Activated T-helper 17 cell treated with anti-CD3 and anti-CD28 coated beads, Interleukin-2, amount 50 U/mL, for 72 hours (primary cell): ENCODE results near the gene CFAP46. TPM values are rescaled to one million over a fixed set of nuclear protein-coding genes. Genes with fewer than 3 reads are reported as not detected.

Experiments used
- ATAC-seq: fragments of 150-1000 bp; cut with Tn5 transposase; replicated peaks from 2 replicates; pipeline ENCODE4 v1.10.0; 2021; ENCODE audit warnings: mild to moderate bottlenecking, moderate library complexity
- H3K27ac Mint-ChIP-seq: one replicate; pipeline ENCODE4 v1.8.0; 2022; ENCODE audit warnings: mixed read lengths
- H3K27me3 Mint-ChIP-seq: one replicate; pipeline ENCODE4 v1.8.0; 2022; ENCODE audit warnings: mixed read lengths
- H3K36me3 Mint-ChIP-seq: one replicate; pipeline ENCODE4 v1.8.0; 2022; ENCODE audit warnings: low read depth, mild to moderate bottlenecking, mixed read lengths
- H3K4me1 Mint-ChIP-seq: one replicate; pipeline ENCODE4 v1.8.0; 2022; ENCODE audit warnings: mixed read lengths
- H3K4me3 Mint-ChIP-seq: one replicate; pipeline ENCODE4 v1.8.0; 2022; ENCODE audit warnings: mild to moderate bottlenecking, mixed read lengths
- H3K9me3 Mint-ChIP-seq: one replicate; pipeline ENCODE4 v1.8.0; 2022; ENCODE audit warnings: mixed read lengths
- total RNA-seq, 2 donors: library from RNA; stranded (reverse); gene quantifications; one replicate each; pipeline ENCODE4 v1.2.3, GENCODE V29; 2022

CFAP46 gene
- total RNA-seq, 2 donors from 2014 or later, result not detected

GRCh38 chr10:132915411-132915810, 27.0 kb downstream of the CFAP46 start:
- Mint-ChIP-seq H3K9me3 (no peaks in the 10 kb centered on the region), H3K36me3 (no peaks in the 10 kb centered on the region), H3K27me3 (peaks cover 8% of the 10 kb centered on the region), H3K4me1 (no peaks in the 10 kb centered on the region), H3K4me3 (no peak overlapping the region), H3K27ac (no peak overlapping the region)
- no peak for ATAC-seq

GRCh38 chr10:132914732-132915131, 27.6 kb downstream of the CFAP46 start:
- Mint-ChIP-seq H3K4me1 (no peaks in the 10 kb centered on the region), H3K36me3 (no peaks in the 10 kb centered on the region), H3K4me3 (no peak overlapping the region), H3K27ac (no peak overlapping the region), H3K27me3 (peaks cover 8% of the 10 kb centered on the region), H3K9me3 (no peaks in the 10 kb centered on the region)
- no peak for ATAC-seq

GRCh38 chr10:132913559-132914115, 28.7 kb downstream of the CFAP46 start:
- Mint-ChIP-seq H3K36me3 (no peaks in the 10 kb centered on the region), H3K27ac (no peak overlapping the region), H3K4me3 (no peak overlapping the region), H3K9me3 (no peaks in the 10 kb centered on the region), H3K4me1 (no peaks in the 10 kb centered on the region), H3K27me3 (peaks cover 8% of the 10 kb centered on the region)
- ATAC-seq, result no peak

GRCh38 chr10:132912713-132913558, 29.4 kb downstream of the CFAP46 start:
- no peak for ATAC-seq
- no peaks in the 10 kb centered on the region for H3K36me3 Mint-ChIP-seq
- H3K4me3 Mint-ChIP-seq, result no peak overlapping the region
- no peaks in the 10 kb centered on the region for H3K4me1 Mint-ChIP-seq
- H3K27ac Mint-ChIP-seq, result peak overlapping the region; percentile 21
- H3K9me3 Mint-ChIP-seq, result no peaks in the 10 kb centered on the region
- peaks cover 8% of the 10 kb centered on the region for H3K27me3 Mint-ChIP-seq

- Mint-ChIP-seq H3K27ac (peak overlapping the region; percentile 21), H3K36me3 (no peaks in the 10 kb centered on the region), H3K27me3 (peaks cover 8% of the 10 kb centered on the region), H3K9me3 (no peaks in the 10 kb centered on the region), H3K4me3 (no peak overlapping the region), H3K4me1 (no peaks in the 10 kb centered on the region)
- ATAC-seq, result no peak
Observed at GRCh38 chr10:132912225-132912712, 30.1 kb downstream of the CFAP46 start.

- Mint-ChIP-seq H3K36me3 (no peaks in the 10 kb centered on the region), H3K27me3 (peaks cover 8% of the 10 kb centered on the region), H3K9me3 (no peaks in the 10 kb centered on the region), H3K4me3 (no peak overlapping the region), H3K27ac (no peak overlapping the region), H3K4me1 (no peaks in the 10 kb centered on the region)
- ATAC-seq, result no peak
Observed at GRCh38 chr10:132911786-132912097, 30.6 kb downstream of the CFAP46 start.

GRCh38 chr10:132910901-132911785, 31.2 kb downstream of the CFAP46 start:
- H3K36me3 Mint-ChIP-seq, result no peaks in the 10 kb centered on the region
- ATAC-seq, result peak; percentile 62
- no peaks in the 10 kb centered on the region for H3K9me3 Mint-ChIP-seq
- H3K4me3 Mint-ChIP-seq, result no peak overlapping the region
- no peaks in the 10 kb centered on the region for H3K4me1 Mint-ChIP-seq
- H3K27me3 Mint-ChIP-seq, result peaks cover 8% of the 10 kb centered on the region
- no peak overlapping the region for H3K27ac Mint-ChIP-seq

GRCh38 chr10:132910186-132910880, 32.0 kb downstream of the CFAP46 start:
- no peak overlapping the region for H3K4me3 Mint-ChIP-seq
- H3K27ac Mint-ChIP-seq, result no peak overlapping the region
- no peaks in the 10 kb centered on the region for H3K36me3 Mint-ChIP-seq
- H3K9me3 Mint-ChIP-seq, result no peaks in the 10 kb centered on the region
- no peak for ATAC-seq
- H3K27me3 Mint-ChIP-seq, result peaks cover 8% of the 10 kb centered on the region
- H3K4me1 Mint-ChIP-seq, result no peaks in the 10 kb centered on the region

- Mint-ChIP-seq H3K27me3 (peaks cover 14% of the 10 kb centered on the region), H3K9me3 (no peaks in the 10 kb centered on the region), H3K4me3 (no peak overlapping the region), H3K4me1 (peaks cover 7% of the 10 kb centered on the region), H3K36me3 (no peaks in the 10 kb centered on the region), H3K27ac (no peak overlapping the region)
- ATAC-seq, result no peak
Observed at GRCh38 chr10:132909491-132910071, 32.8 kb downstream of the CFAP46 start.

GRCh38 chr10:132908621-132909295, 33.6 kb downstream of the CFAP46 start:
- H3K27me3 Mint-ChIP-seq, result peaks cover 15% of the 10 kb centered on the region
- no peak for ATAC-seq

GRCh38 chr10:132907821-132908620, 34.3 kb downstream of the CFAP46 start:
- Mint-ChIP-seq H3K27me3 (peaks cover 15% of the 10 kb centered on the region), H3K4me3 (no peak overlapping the region), H3K4me1 (peaks cover 9% of the 10 kb centered on the region), H3K27ac (no peak overlapping the region), H3K9me3 (no peaks in the 10 kb centered on the region), H3K36me3 (no peaks in the 10 kb centered on the region)
- no peak for ATAC-seq

More at GRCh38 chr10:132908621-132909295, 33.6 kb downstream of the CFAP46 start:
- H3K4me3 Mint-ChIP-seq, result no peak overlapping the region
- H3K9me3 Mint-ChIP-seq, result no peaks in the 10 kb centered on the region
- H3K36me3 Mint-ChIP-seq, result no peaks in the 10 kb centered on the region
- H3K27ac Mint-ChIP-seq, result no peak overlapping the region
- peaks cover 9% of the 10 kb centered on the region for H3K4me1 Mint-ChIP-seq

GRCh38 chr10:132906836-132907235, 35.5 kb downstream of the CFAP46 start:
- Mint-ChIP-seq H3K4me1 (peaks cover 9% of the 10 kb centered on the region), H3K4me3 (no peak overlapping the region), H3K27me3 (peaks cover 15% of the 10 kb centered on the region), H3K36me3 (no peaks in the 10 kb centered on the region), H3K27ac (no peak overlapping the region), H3K9me3 (no peaks in the 10 kb centered on the region)
- ATAC-seq, result no peak

- H3K9me3 Mint-ChIP-seq, result no peaks in the 10 kb centered on the region
- H3K27me3 Mint-ChIP-seq, result peaks cover 20% of the 10 kb centered on the region
- no peak for ATAC-seq
- H3K4me1 Mint-ChIP-seq, result peaks cover 9% of the 10 kb centered on the region
- H3K36me3 Mint-ChIP-seq, result no peaks in the 10 kb centered on the region
- no peak overlapping the region for H3K27ac Mint-ChIP-seq
- H3K4me3 Mint-ChIP-seq, result no peak overlapping the region
Observed at GRCh38 chr10:132906106-132906505, 36.3 kb downstream of the CFAP46 start.
